NT2/D1 (cell line): ENCODE results near the gene PSD.

Experiments
- SUZ12 ChIP-seq: IDR thresholded peaks from 2 replicates; pipeline ENCODE4 v1.6.1; 2011; ENCODE audit not compliant: insufficient read length, insufficient read depth; ENCODE audit errors: extremely low read depth
- YY1 ChIP-seq: IDR thresholded peaks from 2 replicates; pipeline ENCODE4 v1.6.1; 2011; ENCODE audit not compliant: insufficient read length, insufficient read depth
- ZNF274 ChIP-seq: IDR thresholded peaks from 2 replicates; pipeline ENCODE4 v1.6.1; 2011; ENCODE audit warnings: mild to moderate bottlenecking, low read depth, low read length

DNA sequence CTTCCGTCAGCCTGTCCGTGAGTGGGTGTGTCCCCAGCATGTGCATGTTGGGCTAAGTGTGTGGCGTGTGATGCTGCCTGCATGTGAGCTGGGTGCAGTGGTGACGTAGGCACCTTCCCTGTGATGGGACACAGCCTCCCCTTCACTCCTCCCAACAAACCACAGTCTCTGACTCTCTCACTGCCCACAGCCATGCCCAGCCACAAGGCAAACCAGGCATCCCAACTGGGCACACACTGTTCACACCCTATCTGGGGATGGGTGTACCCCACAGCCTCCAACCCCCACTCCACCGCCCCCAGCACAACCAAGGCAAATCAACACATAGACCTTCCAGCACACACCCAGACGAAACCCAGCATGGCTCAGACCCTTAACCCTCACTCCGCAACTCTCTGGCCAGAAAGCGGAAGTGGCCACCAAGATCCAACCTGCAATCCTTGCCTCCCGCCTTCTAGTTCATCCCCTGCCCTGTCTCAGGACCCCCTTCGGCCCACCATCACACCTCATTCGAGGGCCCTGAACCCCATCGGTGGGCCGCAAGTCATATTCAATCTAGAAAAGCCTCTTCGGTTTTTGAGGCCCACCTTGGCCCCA is 10.4 kb downstream of the PSD start:
- TF ChIP-seq YY1 (no peak), ZNF274 (no peak), SUZ12 (no peak)
